ENCODE data around the gene TUT7.

The TUT7 gene

GRCh38 chr9:86336058-86336457 is 18.2 kb downstream of the TUT7 start (continued):
- TF ChIP-seq, protein P1, sequence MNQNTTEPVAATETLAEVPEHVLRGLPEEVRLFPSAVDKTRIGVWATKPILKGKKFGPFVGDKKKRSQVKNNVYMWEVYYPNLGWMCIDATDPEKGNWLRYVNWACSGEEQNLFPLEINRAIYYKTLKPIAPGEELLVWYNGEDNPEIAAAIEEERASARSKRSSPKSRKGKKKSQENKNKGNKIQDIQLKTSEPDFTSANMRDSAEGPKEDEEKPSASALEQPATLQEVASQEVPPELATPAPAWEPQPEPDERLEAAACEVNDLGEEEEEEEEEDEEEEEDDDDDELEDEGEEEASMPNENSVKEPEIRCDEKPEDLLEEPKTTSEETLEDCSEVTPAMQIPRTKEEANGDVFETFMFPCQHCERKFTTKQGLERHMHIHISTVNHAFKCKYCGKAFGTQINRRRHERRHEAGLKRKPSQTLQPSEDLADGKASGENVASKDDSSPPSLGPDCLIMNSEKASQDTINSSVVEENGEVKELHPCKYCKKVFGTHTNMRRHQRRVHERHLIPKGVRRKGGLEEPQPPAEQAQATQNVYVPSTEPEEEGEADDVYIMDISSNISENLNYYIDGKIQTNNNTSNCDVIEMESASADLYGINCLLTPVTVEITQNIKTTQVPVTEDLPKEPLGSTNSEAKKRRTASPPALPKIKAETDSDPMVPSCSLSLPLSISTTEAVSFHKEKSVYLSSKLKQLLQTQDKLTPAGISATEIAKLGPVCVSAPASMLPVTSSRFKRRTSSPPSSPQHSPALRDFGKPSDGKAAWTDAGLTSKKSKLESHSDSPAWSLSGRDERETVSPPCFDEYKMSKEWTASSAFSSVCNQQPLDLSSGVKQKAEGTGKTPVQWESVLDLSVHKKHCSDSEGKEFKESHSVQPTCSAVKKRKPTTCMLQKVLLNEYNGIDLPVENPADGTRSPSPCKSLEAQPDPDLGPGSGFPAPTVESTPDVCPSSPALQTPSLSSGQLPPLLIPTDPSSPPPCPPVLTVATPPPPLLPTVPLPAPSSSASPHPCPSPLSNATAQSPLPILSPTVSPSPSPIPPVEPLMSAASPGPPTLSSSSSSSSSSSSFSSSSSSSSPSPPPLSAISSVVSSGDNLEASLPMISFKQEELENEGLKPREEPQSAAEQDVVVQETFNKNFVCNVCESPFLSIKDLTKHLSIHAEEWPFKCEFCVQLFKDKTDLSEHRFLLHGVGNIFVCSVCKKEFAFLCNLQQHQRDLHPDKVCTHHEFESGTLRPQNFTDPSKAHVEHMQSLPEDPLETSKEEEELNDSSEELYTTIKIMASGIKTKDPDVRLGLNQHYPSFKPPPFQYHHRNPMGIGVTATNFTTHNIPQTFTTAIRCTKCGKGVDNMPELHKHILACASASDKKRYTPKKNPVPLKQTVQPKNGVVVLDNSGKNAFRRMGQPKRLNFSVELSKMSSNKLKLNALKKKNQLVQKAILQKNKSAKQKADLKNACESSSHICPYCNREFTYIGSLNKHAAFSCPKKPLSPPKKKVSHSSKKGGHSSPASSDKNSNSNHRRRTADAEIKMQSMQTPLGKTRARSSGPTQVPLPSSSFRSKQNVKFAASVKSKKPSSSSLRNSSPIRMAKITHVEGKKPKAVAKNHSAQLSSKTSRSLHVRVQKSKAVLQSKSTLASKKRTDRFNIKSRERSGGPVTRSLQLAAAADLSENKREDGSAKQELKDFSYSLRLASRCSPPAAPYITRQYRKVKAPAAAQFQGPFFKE (tag by site-specific recombination; IDR thresholded peaks at IDR 0.05; ENCODE audit: borderline replicate concordance), result no peak
- TF ChIP-seq ZNF433 (tag by site-specific recombination; IDR thresholded peaks at IDR 0.05; ENCODE audit: low read depth) (no peak), ZNF626 (tag by site-specific recombination; IDR thresholded peaks at IDR 0.05) (no peak), ZNF658 (tag by site-specific recombination; IDR thresholded peaks at IDR 0.05) (no peak), ZNF423 (tag by site-specific recombination; IDR thresholded peaks at IDR 0.05) (no peak), PATZ1 (tag by site-specific recombination; IDR thresholded peaks at IDR 0.05) (no peak), ZNF521 (tag by site-specific recombination; IDR thresholded peaks at IDR 0.05) (no peak), BCL11B (tag by site-specific recombination; IDR thresholded peaks at IDR 0.05; ENCODE audit: low read depth) (no peak), ZNF391 (tag by site-specific recombination; IDR thresholded peaks at IDR 0.05; ENCODE audit: borderline replicate concordance, low read depth) (no peak)
- TF ChIP-seq, protein P2, sequence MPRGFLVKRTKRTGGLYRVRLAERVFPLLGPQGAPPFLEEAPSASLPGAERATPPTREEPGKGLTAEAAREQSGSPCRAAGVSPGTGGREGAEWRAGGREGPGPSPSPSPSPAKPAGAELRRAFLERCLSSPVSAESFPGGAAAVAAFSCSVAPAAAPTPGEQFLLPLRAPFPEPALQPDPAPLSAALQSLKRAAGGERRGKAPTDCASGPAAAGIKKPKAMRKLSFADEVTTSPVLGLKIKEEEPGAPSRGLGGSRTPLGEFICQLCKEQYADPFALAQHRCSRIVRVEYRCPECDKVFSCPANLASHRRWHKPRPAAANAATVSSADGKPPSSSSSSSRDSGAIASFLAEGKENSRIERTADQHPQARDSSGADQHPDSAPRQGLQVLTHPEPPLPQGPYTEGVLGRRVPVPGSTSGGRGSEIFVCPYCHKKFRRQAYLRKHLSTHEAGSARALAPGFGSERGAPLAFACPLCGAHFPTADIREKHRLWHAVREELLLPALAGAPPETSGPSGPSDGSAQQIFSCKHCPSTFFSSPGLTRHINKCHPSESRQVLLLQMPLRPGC (tag by site-specific recombination; IDR thresholded peaks at IDR 0.05), result no peak
- TF ChIP-seq, protein P3, sequence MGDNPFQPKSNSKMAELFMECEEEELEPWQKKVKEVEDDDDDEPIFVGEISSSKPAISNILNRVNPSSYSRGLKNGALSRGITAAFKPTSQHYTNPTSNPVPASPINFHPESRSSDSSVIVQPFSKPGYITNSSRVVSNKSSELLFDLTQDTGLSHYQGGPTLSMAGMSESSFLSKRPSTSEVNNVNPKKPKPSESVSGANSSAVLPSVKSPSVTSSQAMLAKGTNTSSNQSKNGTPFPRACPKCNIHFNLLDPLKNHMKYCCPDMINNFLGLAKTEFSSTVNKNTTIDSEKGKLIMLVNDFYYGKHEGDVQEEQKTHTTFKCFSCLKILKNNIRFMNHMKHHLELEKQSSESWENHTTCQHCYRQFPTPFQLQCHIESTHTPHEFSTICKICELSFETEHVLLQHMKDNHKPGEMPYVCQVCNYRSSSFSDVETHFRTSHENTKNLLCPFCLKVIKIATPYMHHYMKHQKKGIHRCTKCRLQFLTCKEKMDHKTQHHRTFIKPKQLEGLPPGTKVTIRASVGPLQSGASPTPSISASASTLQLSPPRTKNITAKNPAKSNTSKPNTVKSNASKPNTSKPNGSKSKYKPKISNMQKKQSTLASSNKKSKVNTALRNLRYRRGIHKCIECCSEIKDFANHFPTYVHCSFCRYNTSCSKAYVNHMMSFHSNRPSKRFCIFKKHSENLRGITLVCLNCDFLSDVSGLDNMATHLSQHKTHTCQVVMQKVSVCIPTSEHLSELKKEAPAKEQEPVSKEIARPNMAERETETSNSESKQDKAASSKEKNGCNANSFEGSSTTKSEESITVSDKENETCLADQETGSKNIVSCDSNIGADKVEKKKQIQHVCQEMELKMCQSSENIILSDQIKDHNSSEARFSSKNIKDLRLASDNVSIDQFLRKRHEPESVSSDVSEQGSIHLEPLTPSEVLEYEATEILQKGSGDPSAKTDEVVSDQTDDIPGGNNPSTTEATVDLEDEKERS (tag by site-specific recombination; IDR thresholded peaks at IDR 0.05), result no peak

GRCh38 chr9:86333651-86334050 is 20.6 kb downstream of the TUT7 start:
- no peak overlapping the region for H3K4me3 ChIP-seq (ENCODE audit: low read depth, low read length)
- TF ChIP-seq ZNF416 (tag by site-specific recombination; IDR thresholded peaks at IDR 0.05) (no peak), ZNF654 (tag by site-specific recombination; IDR thresholded peaks at IDR 0.05; ENCODE audit: low read depth) (no peak), ZNF776 (tag by site-specific recombination; IDR thresholded peaks at IDR 0.05; ENCODE audit: borderline replicate concordance) (no peak), ZNF529 (tag by site-specific recombination; IDR thresholded peaks at IDR 0.05; ENCODE audit: insufficient replicate concordance) (no peak), ZNF830 (tag by site-specific recombination; IDR thresholded peaks at IDR 0.05; ENCODE audit: low read depth) (no peak), ZFP37 (tag by site-specific recombination; IDR thresholded peaks at IDR 0.05) (no peak), ZNF513 (tag by site-specific recombination; IDR thresholded peaks at IDR 0.05) (no peak), ZNF239 (tag by site-specific recombination; IDR thresholded peaks at IDR 0.05) (no peak), ZNF292 (tag by site-specific recombination; IDR thresholded peaks at IDR 0.05; ENCODE audit: borderline replicate concordance, low read depth) (no peak), BCL11A (tag by site-specific recombination; IDR thresholded peaks at IDR 0.05; ENCODE audit: low read depth) (no peak), ZNF670 (tag by site-specific recombination; IDR thresholded peaks at IDR 0.05; ENCODE audit: low read depth) (no peak)
- no peaks in the 10 kb centered on the region for H3K9me3 ChIP-seq (ENCODE audit: control insufficient read depth, insufficient read depth, low read depth, low read length)
- peaks cover 10 to 64% of the 10 kb centered on the region in 2 experiments for H3K36me3 ChIP-seq (ENCODE audit: control insufficient read depth in 2 of 2, insufficient read depth in 1 of 2, low read length in 2 of 2)
- H3K27ac ChIP-seq (ENCODE audit: extremely low read depth, low read depth, low read length), result no peak overlapping the region
- no peaks in the 10 kb centered on the region for H3K4me1 ChIP-seq (ENCODE audit: control insufficient read depth, insufficient read depth, low read length)
- ChIA-PET CTCF (interaction anchor here (0.8 kb wide), 1 partner anchor 132 kb away, joined by 5 read pairs; no protein-coding TSS in a partner anchor), POLR2A (no interaction called here)
